HEK293T (cell line): ENCODE data around the gene OR14A16.

Source experiments
- CTCF ChIA-PET: fragments of 350-600 bp; formaldehyde crosslinking; extraction: SDS; loops from one replicate; lab custom pipeline; 2021; ENCODE audit warnings: antibody characterized with exemption, inconsistent platforms; lab: Yijun Ruan, JAX
- POLR2A ChIA-PET: fragments of 350-600 bp; formaldehyde crosslinking; extraction: SDS; loops from one replicate; lab custom pipeline; 2020; ENCODE audit warnings: antibody characterized with exemption, inconsistent platforms; lab: Yijun Ruan, JAX
- DNase-seq: peaks from one replicate; pipeline ENCODE4 v3.0.0; 2012; ENCODE audit warnings: mixed read lengths; ENCODE audit errors: extremely low spot score
- ARNT ChIP-seq: fragments of 450-650 bp; IDR thresholded peaks from 2 replicates; pipeline ENCODE4 v1.6.1; 2017; ENCODE audit warnings: mild to moderate bottlenecking
- BHLHE40 ChIP-seq: fragments of 450-650 bp; IDR thresholded peaks from 2 replicates; pipeline ENCODE4 v1.6.1; 2016; ENCODE audit warnings: mild to moderate bottlenecking, moderate library complexity, borderline replicate concordance
- CTBP1 ChIP-seq: fragments of 450-650 bp; IDR thresholded peaks from 2 replicates; pipeline ENCODE4 v1.6.1; 2016; ENCODE audit warnings: borderline replicate concordance
- ELF4 ChIP-seq: fragments of 450-650 bp; IDR thresholded peaks from 2 replicates; pipeline ENCODE4 v1.6.1; 2017; ENCODE audit warnings: antibody characterized with exemption
- FOXA1 ChIP-seq: fragments of 450-650 bp; IDR thresholded peaks from 2 replicates; pipeline ENCODE4 v1.6.1; 2016; ENCODE audit warnings: mild to moderate bottlenecking
- FOXK2 ChIP-seq: fragments of 450-650 bp; IDR thresholded peaks from 2 replicates; pipeline ENCODE4 v1.6.1; 2016; ENCODE audit warnings: mild to moderate bottlenecking
- FOXM1 ChIP-seq: fragments of 450-650 bp; IDR thresholded peaks from 2 replicates; pipeline ENCODE4 v1.6.1; 2017; ENCODE audit warnings: mild to moderate bottlenecking, borderline replicate concordance
- HDGF ChIP-seq: fragments of 450-650 bp; IDR thresholded peaks from 2 replicates; pipeline ENCODE4 v1.6.1; 2017; ENCODE audit warnings: antibody characterized with exemption, borderline replicate concordance
- L3MBTL2 ChIP-seq: fragments of 450-650 bp; conservative IDR thresholded peaks from 2 replicates; pipeline ENCODE4 v1.6.1; 2016; ENCODE audit warnings: mild to moderate bottlenecking
- LEF1 ChIP-seq: fragments of 450-650 bp; IDR thresholded peaks from 2 replicates; pipeline ENCODE4 v1.6.1; 2017; ENCODE audit warnings: mild to moderate bottlenecking, borderline replicate concordance
- NFRKB ChIP-seq: fragments of 450-650 bp; IDR thresholded peaks from 2 replicates; pipeline ENCODE4 v1.6.1; 2016; ENCODE audit warnings: mild to moderate bottlenecking, moderate library complexity
- SP1 ChIP-seq: fragments of 450-650 bp; IDR thresholded peaks from 2 replicates; pipeline ENCODE4 v1.6.1; 2017
- SUZ12 ChIP-seq: fragments of 450-650 bp; IDR thresholded peaks from 2 replicates; pipeline ENCODE4 v1.6.1; 2016; ENCODE audit warnings: mild to moderate bottlenecking
- TARDBP ChIP-seq: fragments of 450-650 bp; IDR thresholded peaks from 2 replicates; pipeline ENCODE4 v1.6.1; 2016
- ZNF384 ChIP-seq: fragments of 450-650 bp; IDR thresholded peaks from 2 replicates; pipeline ENCODE4 v1.6.1; 2016
- TF ChIP-seq, protein P1 (sequence below): fragments of 450-650 bp; IDR thresholded peaks from 2 replicates; pipeline ENCODE4 v1.6.1; 2016

Gene OR14A16, protein sequence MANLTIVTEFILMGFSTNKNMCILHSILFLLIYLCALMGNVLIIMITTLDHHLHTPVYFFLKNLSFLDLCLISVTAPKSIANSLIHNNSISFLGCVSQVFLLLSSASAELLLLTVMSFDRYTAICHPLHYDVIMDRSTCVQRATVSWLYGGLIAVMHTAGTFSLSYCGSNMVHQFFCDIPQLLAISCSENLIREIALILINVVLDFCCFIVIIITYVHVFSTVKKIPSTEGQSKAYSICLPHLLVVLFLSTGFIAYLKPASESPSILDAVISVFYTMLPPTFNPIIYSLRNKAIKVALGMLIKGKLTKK

DNA sequence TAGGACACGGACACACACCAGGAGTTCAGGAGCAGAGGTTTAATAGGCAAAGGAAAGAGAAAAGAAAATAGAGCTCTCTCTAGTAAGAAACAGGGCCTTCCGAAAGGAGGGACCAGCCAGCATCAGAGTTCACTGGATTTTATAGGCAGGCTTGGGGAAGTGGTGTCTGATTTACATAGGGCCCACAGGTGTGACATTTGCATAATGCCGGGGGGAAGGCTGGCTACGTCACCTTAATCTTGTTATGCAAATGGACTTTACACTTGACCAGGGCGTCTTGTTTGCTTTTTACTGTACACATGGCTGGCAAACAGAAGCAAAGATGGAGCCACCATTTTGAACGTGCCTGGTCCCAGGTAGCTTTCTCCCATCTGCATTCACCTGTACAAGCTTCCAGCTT lies at the start of gene OR14A16:
OR14A16 (minus strand) TSS at position 97 of the 400 bp plus-strand sequence. CDS start 8,390 bp downstream, outside the sequence.
- no peak for TF ChIP-seq LEF1
- TF ChIP-seq ARNT, result no peak
- TF ChIP-seq SP1, result no peak
- TF ChIP-seq HDGF, result no peak
- no peak for TF ChIP-seq FOXK2
- TF ChIP-seq FOXA1, result no peak
- TF ChIP-seq CTBP1, result no peak
- TF ChIP-seq, protein P1, sequence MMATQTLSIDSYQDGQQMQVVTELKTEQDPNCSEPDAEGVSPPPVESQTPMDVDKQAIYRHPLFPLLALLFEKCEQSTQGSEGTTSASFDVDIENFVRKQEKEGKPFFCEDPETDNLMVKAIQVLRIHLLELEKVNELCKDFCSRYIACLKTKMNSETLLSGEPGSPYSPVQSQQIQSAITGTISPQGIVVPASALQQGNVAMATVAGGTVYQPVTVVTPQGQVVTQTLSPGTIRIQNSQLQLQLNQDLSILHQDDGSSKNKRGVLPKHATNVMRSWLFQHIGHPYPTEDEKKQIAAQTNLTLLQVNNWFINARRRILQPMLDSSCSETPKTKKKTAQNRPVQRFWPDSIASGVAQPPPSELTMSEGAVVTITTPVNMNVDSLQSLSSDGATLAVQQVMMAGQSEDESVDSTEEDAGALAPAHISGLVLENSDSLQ, result no peak
- TF ChIP-seq FOXM1, result no peak
- no peak for TF ChIP-seq L3MBTL2

DNA sequence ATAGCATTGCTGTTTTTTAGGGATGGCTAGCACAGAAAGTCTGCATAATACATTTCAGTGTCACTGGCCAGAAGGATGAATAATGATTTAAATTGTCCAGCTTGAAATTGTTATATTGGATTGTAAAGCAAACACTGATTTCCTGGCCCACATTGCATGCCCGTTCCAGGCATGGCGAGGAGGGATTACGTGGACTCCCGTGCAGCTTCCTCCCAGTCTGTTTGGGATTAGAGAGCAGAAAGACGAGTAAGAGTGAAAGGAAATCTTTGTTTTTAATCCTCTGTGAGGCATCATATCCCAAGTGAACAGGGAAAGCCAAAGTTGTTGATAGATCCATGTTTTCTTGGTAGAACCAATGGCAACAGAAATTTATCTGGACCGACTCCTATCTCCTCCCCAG lies 41.5 kb upstream of the OR14A16 start:
- CTCF ChIA-PET, result no interaction called here
- POLR2A ChIA-PET, result no interaction called here
- TF ChIP-seq FOXK2 (no peak), NFRKB (no peak), SUZ12 (no peak), L3MBTL2 (no peak), TARDBP (no peak), LEF1 (no peak)
- TF ChIP-seq, protein P1, result no peak
- DNase-seq, result no peak

More for the DNA sequence above, at the start of gene OR14A16:
- POLR2A ChIA-PET, result no interaction called here
- DNase-seq, result no peak
- CTCF ChIA-PET, result no interaction called here

DNA sequence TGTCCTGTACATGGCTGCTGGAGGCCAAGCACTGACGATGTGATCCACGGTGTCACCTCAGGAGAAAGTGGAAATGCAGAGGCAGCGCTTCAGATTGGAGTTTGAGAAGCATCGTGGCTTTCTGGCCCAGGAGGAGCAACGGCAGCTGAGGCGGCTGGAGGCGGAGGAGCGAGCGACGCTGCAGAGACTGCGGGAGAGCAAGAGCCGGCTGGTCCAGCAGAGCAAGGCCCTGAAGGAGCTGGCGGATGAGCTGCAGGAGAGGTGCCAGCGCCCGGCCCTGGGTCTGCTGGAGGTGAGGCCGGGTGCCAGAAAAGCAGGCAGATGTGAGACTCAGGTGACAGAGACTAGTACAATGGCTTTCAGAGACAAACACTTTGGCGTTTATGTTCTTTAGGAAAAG lies 40.7 kb upstream of the OR14A16 start:
- DNase-seq, result no peak
- TF ChIP-seq SUZ12 (no peak), ZNF384 (no peak), LEF1 (no peak), ELF4 (no peak), L3MBTL2 (no peak), CTBP1 (no peak), BHLHE40 (no peak), FOXK2 (no peak), HDGF (no peak), SP1 (no peak), FOXM1 (no peak), NFRKB (no peak), TARDBP (no peak), FOXA1 (no peak), ARNT (no peak)
- TF ChIP-seq, protein P1, result no peak
- CTCF ChIA-PET, result no interaction called here
- POLR2A ChIA-PET, result no interaction called here

DNA sequence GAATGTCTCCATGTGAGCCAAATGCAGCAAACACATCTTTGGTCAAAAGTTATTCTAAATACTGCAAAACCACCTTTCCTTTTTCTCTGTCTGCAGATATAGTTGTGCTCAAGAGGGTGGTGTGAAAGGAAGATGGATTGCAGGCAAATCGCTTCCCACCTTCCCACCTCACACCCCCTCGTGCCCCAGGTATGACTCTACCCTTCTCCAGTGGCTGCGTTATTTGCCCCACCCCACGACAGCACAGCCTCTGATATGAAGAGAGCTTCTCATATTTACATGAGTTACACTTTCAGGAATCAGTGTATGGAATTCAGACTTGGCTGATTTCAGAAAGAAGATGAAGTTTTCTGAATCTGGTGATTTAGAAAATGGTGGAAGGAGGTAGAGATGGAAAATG lies 38.8 kb upstream of the OR14A16 start:
- ChIA-PET CTCF (no interaction called here), POLR2A (no interaction called here)
- no peak for DNase-seq
- TF ChIP-seq TARDBP (no peak), L3MBTL2 (no peak), FOXA1 (no peak), ELF4 (no peak), NFRKB (no peak), BHLHE40 (no peak), SUZ12 (no peak), CTBP1 (no peak)

DNA sequence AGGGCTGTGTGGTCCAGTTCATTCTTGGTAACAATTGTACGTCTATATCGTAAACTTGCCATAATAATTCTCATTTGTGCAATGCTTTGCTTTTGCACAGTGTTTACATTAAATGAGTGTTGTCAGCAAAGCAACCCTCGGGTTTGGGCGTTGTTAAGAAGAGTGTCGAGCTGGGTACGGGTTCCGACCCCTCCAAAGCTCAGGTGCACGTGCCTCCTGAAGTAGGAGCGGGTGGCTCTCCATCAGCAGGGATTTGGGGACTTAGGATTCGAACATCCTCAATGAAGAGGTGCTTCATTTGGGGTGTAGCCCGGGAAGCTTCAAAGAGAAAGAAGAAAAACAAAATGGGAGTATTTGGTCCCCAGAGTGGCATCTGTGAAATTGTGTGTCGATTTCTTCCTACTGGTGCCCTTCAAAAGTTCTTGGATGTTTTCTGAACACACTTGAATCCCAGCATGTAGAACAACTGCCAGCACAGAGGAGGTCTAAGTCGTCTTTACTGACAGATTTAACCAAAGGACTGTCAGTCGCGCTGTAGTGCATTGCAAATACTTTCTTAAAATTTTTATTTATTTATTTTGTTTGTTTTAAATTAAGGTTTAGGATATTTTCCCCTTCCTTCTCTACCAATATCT lies 34.2 kb upstream of the OR14A16 start:
- TF ChIP-seq ELF4 (no peak), L3MBTL2 (no peak), SUZ12 (no peak), HDGF (no peak), ZNF384 (no peak), BHLHE40 (no peak), FOXK2 (no peak), CTBP1 (no peak), LEF1 (no peak), ARNT (no peak), TARDBP (no peak), SP1 (no peak), FOXA1 (no peak), FOXM1 (no peak), NFRKB (no peak)
- TF ChIP-seq, protein P1, result no peak
- no peak for DNase-seq
- CTCF ChIA-PET, result no interaction called here
- POLR2A ChIA-PET, result no interaction called here
